NCI-H2029 treated with DMSO at 0.1 percent for 48 hours (cell line): ENCODE data around the gene DUSP3.
A peak's percentile ranks its signal among the peaks of the same experiment; 100 is the strongest.

Experiments used
- DNase-seq: peaks from one replicate; lab custom pipeline; 2025; lab: John Stamatoyannopoulos, UW

Gene DUSP3

DNA sequence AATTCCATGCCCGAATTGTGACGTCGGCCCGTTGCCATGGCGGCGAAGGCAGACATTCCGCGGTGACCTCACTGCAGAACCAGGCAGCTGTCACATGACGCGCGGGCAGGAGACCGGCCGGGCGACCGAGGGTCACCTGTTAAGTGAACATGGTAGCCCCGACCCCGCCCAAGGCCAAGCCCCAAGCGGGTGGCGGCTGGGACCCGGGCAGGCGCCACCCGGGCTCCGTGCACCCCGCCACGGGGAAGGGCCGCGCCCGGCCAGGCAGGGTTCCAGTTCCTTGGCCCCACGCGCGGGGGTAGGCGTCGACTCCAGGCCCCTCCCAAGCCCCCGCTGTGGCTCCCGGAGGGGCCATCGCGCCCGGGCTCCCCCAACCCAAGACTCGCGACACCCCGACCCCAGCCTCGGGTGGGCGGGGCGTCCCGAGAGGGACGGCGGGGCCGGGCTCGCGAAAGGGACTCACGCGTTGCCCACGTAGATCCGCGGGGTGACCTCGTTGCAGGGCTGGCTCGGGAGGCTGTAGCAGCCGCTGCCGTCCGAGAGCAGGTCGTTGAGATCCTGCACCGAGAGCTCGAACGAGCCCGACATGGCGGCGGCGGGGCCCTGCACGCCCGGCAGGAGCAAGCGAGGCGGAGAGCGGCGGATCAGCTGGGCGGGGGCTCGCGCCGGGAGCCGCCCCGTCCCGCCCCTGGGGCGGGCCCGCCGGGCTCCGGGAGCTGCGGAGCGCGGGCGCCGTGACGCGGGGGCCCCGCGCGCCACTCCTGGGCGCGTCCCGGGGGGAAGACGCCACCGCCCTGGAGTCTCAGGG, at the start of gene DUSP3:
DUSP3 (minus strand) TSS at position 641 of the 808 bp plus-strand sequence; CDS start at position 588, 53 bp downstream.
- peak; percentile 8 for DNase-seq

DNA sequence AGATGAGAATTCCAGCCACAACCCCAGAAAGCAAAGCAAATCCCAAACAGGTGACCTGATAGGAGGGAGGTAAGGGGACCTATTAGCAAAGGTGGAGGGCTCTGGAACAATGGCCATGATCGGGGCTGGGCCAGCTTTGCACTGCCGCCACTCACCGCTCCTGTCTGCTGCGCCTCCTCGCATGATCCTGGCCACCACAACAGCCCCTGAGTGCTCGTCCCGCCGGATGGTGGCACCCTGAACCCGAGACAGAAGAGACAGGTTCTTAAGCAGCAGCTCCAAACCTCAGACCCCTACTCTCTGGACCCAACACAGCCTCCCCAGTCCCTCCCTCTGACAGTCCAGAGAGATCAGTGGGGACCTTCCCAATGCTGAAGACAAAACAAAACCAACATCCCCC, 48.8 kb upstream of the DUSP3 start:
- DNase-seq = no peak

DNA sequence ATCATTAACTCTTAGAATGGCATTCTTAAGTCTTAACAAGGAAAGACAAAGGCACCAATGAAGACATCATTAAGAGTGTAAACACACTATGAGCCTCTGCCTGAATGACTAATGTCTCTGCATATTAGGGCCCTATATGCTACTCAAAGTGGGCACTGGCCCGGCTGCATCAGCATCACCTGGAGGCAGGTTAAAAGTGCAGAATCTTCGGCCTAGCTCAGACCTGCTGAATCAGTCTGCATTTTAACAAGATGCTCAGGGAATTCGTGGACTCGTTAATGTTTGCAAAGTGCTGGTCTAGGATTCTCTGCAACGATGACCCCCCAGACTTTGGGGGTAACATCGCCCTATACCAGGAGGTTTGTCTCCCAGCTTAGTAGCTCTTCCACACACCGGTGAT, 47.4 kb upstream of the DUSP3 start:
- DNase-seq = no peak

DNA sequence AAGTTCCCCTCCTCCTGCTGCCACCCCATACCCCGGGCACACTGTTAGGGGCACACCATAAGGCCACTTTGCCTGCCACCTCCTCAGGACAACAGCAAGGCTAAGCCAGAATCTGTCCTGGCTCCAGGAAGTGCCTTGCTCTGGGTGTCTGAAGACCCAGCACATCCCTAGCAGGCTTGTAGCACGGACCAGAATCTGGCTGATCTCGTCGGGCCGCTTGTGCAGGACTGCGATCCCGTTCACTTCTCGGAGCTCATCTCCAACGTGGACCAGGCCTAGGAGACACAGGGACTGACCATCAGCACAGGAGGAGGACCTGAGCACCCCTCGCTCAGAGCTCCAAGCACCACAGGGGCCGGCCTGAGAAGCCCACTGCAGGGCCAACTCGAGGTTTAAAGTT, 46.8 kb upstream of the DUSP3 start:
- DNase-seq = no peak

DNA sequence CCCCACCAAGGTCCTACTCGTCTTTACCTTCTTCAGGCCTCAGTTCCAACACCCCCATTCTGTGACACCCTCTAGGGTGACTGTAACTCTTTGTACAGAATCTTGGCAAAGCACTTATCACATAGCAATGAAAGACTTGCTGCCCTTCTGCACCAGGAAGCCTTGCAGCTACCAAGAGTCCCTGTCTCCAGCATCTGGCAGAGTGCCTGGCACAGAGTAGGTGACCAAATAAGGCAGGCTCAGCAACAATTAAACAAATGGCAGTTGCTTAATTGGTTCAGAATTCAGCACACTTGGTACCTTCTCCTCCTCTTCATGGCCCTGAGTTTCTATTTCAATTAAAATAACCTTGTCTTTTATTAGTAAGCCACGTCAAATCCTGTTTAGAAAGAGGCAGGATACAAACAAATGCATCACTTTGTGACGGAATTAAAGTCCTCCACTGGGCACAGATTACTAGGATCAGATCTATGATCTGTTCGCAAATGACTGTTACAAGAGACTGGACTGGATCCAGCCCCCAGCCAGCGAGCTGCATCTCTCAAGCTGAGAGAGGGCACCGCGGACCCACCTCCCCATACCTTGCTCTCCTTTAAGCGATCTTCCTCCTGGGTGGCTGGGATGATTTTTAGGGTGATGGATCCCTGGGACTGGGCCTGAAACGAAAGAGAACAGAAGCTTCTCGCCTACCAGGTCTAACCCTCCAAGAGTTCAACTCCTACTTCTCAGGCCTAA, 44.7 kb upstream of the DUSP3 start:
- DNase-seq = peak; percentile 36

DNA sequence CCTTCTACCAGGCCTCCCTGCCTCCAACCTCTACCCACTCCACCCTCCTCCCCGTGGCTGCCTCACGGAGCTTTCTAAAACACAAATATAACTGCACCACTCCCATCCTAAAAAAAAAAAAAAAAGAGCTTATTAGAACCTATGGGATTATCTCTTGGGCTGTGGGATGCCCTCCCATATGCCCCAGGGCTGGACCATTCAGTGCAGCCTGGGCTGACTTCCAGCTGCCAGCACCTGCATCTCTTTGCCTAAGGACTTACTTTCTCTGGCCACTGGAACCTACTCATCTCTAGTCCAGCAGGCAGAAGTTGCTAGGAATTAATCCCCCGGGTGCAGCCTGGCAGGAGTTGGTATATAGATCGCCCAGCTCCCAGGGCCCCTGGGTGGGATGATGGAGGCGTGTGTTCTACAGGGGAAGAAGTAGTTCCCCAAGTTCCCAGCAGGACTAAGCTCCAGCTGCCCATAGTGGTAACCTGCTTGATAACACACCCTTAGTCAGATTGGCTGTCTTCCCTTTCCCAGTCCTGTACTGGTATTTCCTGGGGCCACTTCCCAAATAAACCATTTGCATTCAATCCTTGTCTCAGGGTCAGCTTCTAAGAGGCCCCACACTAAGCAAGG, 43.9 kb upstream of the DUSP3 start:
- no peak for DNase-seq

DNA sequence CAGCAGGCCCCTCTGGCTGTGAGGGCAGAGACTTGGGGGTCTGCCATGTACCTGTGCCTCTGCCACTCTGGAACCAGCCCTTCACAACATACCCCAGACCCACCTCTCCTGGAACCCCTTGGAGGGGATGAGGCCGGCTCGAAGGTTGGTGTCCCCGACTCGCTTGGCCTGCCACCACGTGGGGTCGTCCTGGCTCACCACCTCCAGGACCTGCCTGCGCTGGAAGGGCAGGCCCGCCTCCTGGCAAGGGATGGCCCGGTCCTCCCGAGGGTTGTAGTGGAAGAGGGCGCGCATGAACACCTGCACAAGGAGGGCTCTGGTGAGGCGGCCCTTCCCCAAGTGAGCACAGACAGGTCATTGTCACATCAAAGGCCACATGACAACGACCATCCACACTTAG, 42.0 kb upstream of the DUSP3 start:
- no peak for DNase-seq

DNA sequence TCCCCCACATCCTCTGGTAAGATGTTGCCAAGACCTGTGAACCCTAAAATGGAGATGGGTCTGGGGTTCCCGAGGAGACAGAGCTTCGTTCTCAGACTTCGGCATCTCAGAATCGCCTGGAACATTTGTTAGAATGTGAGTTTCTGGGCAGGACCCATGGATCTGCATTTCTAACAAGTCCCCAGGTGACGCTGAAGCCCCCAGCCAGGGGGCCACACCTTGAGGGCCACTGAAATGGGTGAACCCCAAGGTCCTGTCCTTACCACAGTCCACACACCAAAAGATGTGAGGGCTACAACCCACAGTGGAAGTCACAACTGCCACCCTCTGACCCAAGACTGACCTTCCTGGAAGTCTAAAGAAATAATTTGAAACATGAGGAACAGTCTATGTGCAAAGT, 40.2 kb upstream of the DUSP3 start:
- no peak for DNase-seq

DNA sequence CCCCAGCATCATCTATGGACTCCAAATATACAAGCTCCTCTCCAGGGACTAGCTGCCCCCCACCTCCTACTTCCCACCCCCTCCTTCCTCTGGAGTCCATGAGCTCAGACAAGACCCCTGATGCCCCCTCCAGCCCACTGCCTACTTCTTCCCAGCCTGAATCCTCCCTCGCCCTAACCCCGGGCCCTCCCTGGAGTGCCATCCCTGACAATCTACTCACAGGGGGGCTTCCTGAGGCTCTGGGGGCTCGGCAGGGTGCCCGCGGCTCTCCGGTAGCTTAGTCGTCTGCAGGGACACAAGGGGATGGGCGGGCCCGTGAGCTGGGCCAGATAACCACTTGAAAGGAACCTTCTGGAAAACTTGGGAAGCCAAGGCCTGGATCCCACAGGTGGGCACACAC, 39.0 kb upstream of the DUSP3 start:
- no peak for DNase-seq

DNA sequence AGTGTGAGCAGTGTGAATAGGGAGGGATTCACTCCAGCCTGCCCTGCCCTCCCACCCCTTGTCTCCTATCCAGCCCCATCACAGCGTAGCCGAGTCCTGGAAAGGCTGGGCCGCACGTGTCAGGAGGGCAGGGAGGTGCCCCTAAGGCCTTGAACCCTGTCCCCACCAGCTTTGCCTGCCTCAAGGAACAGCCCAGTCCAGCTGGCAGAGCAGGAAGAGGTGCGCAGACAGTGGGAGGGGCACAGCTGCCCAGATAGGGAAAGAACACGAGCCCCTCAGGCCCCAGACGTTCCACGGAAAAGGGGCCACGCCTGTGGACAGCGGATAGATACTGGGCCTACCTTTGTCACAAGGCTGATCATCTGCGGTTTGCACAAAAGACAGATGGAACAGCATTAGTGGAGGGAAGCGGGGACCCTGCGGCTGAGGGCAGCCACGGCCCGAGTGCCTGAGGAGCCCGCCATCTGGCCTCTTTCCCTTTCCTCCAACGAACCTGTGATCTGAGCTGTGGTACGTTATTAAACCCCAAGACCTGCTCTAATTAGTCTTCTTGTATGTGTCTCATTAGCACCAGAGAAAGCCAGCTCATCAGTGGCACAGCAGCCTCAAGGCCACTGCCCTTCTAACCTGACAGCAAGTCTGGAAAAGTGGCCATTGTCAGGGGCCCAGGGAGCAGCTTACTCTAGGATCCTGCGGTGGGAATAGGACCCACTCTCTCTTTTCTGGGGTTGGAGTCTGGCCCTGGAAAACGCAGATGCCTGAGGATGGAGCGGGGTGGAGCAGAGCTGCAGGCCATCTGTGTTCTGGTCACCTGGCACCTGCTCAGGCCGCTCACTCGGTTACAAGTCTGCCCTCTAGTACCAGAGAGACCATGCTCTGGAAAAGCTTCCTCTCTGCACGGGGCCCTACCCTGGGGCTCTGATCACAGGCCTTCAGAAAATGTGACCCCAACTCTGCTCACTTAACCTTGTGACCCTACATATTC, 37.9 kb upstream of the DUSP3 start:
- DNase-seq = no peak

DNA sequence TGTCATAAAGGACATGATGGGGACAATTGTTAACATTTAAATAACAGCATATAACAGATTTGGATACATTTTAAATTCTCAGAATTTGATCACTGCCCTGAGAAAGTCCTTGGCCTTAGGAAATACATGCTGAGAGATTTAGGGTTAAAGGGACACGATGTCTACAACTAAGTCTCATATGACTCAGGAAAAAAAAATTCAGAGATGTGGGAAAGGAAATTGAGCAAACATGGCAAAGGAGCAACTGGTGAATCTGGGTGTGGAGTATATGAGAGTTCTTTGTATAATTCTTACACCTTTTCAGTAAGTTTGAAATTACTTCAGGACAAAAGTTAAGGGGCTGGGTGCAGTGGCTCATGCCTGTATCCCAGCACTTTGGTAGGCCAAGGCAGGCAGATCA, 35.9 kb upstream of the DUSP3 start:
- no peak for DNase-seq

DNA sequence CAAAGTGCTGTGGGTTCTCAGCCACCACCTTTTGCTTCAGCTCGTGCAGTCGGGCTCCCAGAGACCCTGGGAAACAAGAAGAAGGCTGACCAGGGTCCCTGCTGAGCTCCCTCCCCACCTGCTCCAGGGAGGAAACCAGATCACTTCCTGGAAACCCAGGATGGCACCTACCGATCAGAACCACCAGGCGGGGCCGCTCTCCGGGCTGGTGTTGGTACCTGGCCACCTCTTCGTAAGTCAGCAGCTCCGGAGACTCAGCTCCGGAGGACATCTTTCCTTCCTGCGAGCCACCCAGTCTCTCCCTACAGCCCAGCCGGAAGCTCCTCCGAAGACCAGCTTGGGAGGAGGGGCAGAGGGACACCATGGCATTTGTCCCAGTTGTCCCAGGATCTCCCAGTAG, 35.2 kb upstream of the DUSP3 start:
- DNase-seq = no peak

DNA sequence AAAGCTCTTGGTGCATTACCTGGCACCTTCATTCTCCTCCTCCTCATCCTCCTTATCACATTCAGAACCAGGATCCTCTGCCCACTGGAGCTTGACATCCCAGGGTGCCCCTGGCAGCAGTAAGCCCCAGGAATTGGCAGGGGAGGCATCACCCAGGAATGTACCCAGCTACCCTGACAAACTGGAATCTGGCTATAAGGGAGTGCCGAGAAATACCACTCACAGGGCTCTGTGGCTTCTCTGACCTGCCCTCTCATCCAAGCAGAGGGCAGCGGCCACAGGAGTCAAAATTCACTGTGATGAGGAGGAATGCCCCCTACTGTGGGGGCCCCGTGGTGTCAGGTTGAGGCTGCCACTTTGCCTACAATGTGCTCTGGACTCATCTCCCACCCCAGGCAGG, 34.6 kb upstream of the DUSP3 start:
- no peak for DNase-seq

DNA sequence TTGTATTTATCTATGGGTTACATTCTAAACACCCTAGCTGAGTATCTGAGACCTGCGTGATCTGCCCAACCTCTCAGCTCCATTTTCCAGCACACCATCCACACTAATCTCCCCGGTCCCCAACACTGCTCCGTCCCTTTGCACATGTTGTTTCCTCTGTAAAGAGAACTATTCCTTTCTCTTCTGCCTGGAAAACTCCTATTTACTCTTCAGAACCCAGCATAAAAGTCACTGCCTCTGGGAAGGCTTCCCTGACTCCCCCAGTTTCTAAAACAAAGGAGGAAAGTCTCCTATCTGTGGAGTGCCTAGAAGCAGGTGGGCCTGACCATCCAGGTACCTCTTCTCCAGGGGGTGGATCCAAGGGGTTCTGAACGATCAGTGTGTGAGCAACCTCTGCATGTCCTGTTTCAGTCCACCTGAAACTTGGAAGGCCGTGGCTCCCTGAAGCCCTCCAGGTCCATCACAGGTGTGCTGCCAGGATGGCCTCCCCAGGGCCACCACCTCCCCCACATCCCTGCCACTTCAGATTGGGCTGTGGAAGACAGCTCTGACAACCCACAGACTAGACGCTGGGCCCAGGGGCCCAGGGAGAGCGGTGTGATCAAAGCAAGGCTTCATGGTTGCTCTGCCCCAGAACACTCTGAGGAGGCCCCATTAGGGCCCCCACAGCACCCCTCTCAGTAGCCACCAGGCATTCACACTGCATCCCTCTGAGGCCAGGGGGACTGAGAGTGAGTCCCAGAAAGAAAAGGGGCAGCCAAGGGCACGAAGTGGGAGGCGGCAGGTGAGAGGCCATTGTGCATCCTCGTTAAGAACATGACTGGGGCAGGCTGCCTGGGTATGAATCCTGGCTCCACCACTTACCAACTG, 33.9 kb upstream of the DUSP3 start:
- DNase-seq = no peak

DNA sequence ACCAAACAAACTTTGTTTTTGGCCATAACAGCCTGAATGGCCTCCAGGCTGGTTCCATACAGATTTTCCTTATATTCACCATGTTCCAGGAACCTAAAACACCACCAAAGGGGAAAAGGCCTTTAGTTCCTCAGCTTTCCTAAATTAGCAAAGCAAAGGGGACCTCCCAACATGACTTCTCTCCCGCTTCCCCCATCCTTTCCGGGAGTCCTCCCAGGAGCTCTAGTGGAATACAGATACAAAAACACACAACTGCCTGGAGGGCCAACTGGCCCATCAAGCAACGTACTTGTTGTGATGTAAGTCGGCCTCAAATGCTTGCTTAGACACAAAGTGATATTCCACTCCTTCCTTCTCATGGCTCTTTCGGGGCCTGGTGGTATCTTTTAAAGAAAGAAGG, 32.0 kb upstream of the DUSP3 start:
- no peak for DNase-seq

DNA sequence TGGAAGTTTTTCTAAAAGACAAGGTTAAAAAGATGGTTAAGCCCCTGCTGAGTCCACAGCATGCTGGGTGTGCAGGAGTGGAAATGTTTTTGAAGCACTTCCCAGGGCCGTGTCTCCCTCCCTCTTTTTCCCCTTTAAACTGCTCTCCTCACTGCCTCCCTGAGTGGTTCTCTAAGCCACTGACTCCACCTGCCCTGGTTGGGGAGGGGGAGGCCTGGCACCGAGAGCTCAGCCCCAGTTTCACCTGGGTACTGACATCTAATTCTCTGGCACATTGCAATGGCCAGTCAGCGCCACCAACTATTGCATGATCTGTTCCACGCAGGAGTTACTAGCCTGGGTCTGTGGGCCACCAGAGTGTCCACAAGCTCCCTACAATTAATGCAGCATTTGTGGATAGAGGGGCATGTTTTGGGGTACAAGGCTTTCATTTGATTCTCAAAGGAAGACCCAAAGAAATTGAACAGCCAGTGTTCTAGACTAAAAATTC, 31.5 kb upstream of the DUSP3 start:
- DNase-seq = no peak

DNA sequence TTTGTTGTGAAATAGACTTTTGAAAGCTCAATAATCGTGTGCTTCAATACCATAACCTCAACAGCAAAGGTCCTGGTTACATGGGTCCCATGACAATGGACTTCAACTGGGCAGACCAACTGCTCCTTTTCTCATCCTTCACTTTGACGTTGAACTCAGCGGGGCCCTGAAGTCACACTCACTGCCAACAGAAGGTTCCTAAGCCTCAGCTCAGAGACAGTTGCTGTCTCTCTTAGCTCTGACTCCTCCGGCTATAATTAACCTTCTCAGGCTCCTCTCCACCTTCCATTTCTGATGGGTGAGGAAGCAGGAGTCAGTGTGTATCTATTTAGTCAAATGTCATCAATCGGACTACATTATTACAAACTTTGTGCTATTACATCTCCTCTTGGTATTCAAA, 30.3 kb upstream of the DUSP3 start:
- DNase-seq = no peak

DNA sequence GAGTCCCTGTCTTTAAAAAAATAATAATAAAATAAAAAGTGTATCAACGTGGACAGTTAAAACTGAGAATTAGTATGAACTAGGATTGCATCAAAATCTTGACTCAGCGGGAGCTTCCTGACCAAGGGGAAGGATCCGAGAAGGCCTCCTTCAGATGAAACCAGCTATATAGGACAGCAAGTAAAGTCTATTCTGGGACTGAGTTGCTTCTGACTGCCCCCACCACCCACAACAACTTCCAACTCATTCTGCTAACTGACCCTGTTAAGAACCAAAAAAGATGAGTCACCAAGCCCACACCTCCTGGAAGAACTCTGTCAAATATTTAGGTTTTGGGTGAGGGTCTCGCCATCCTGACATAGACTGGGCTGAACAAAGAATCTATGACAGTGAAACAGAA, 29.3 kb upstream of the DUSP3 start:
- DNase-seq = no peak

DNA sequence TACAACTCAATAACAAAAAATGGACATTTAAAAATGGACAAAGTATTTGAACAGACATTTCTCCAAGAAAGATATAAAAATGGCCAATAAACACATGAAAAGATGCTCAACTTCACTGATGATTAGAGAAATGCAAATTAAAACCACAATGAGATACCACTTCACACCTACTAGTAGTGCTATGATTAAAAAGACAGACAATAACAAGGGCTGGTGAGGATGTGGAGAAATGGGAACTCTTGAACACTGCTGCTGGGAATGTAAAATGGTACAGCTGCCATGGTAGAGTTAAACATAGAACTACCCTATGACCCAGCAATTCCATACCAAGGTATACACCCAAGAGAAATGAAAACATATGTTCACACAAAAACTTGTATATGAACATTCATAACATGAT, 26.3 kb upstream of the DUSP3 start:
- no peak for DNase-seq

DNA sequence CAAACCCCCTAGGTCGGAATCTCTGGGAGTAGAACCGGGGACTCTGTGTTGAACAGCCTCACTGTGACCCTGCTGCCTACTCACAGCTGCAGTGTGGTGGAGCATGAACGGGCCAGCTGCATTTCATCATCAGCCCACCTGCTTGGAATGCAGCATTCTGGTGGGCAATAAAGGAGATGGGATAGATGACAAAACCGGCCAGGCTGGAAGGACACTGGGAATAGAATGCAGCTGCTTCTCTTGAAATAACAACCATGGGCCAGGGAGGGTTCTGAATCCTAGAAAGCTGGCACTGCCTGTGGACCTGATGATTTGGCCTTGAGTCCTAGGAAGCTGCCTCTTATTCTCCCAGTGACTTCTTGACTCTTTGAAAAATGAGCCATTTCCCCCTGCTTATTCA, 25.0 kb upstream of the DUSP3 start:
- DNase-seq = no peak

DNA sequence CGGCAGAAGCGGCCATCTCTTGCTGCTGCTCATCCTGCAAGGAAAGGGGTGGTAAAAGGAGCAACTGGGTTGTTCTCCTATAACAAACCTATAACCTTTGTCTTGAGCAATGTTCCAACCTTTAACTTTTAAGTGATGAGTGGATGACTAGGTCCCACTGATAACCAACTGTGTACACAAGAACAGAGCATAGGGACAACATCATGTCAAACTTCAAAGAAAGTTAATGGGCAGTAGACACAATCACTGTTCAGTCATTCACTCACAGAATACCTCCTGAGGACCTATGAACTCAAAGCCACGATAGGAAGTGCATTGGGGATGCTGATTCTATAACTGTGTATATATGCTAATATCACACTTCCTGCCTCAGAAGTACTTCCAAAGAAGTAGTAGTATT, 23.1 kb upstream of the DUSP3 start:
- DNase-seq = no peak
